ENCODE results near the gene KIF5B. TPM values are rescaled to one million over a fixed set of nuclear protein-coding genes. Genes with fewer than 3 reads are reported as not detected.
"Not testable (repeated sequence)": the region's sequence is repeated elsewhere in the genome, so short reads cannot be mapped to it uniquely, and the experiment has no call there.

Gene KIF5B
- total and polyA plus RNA-seq, 3 donors from 2014 or later: 49.5 to 122 (median 108) TPM

DNA sequence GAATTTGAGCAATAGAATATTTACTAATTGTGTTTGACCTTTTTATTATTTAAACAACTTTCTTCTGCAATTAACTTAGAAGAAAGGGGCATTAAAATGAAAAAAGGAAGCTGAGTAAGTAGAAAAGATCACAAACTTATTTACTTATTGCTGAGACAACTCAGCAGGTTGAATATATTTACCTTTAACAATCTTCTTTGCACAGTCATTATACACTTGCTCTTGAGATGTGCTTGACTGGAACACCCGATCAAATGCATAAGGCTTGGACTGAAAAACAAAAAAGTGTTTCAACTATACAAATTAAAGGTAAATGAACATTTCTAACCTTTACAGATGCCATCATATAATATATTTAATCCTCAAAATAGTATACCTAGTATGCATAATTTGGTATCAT lies 7.9 kb downstream of the KIF5B start:
- H3K36me3 ChIP-seq (ENCODE audit: low read depth, missing control alignments): no peaks in the 10 kb centered on the region
- peaks cover 12% of the 10 kb centered on the region for H3K4me1 ChIP-seq
- WGBS, 2 donors: 86 to 94% methylated on average over 1 of the region's 1 CpG
- no peaks in the 10 kb centered on the region for H3K9me3 ChIP-seq
- DNase-seq: no peak
- H3K27me3 ChIP-seq: no peaks in the 10 kb centered on the region
- no peak overlapping the region for H3K4me3 ChIP-seq
- H3K27ac ChIP-seq: no peak overlapping the region
- no peak for TF ChIP-seq POLR2A (IDR thresholded peaks at IDR 0.05)
- TF ChIP-seq, protein P1, sequence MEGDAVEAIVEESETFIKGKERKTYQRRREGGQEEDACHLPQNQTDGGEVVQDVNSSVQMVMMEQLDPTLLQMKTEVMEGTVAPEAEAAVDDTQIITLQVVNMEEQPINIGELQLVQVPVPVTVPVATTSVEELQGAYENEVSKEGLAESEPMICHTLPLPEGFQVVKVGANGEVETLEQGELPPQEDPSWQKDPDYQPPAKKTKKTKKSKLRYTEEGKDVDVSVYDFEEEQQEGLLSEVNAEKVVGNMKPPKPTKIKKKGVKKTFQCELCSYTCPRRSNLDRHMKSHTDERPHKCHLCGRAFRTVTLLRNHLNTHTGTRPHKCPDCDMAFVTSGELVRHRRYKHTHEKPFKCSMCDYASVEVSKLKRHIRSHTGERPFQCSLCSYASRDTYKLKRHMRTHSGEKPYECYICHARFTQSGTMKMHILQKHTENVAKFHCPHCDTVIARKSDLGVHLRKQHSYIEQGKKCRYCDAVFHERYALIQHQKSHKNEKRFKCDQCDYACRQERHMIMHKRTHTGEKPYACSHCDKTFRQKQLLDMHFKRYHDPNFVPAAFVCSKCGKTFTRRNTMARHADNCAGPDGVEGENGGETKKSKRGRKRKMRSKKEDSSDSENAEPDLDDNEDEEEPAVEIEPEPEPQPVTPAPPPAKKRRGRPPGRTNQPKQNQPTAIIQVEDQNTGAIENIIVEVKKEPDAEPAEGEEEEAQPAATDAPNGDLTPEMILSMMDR (IDR thresholded peaks at IDR 0.05): no peak
- intact Hi-C loops (cut with DNase I; ENCODE audit: low total_unique reads): no loop called here

DNA sequence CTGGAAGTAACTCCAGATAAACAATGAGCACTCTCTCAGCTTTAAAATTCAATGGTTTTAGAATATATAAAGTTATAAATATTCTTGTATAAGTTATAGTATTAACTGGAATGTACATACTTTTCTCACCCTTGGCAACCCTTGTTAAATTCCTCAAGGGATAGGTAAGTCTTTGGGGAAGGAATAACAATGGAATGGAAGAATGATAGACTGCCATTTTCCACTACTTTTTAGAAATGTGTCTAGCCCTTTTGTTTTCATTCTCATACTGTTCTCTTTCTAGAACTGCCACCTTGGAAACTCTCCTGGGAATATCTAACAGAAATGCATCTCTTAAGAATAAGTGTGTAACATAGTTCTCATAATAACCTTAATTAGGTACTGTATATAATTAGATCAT lies 8.3 kb downstream of the KIF5B start:
- TF ChIP-seq, protein P1 (IDR thresholded peaks at IDR 0.05): no peak
- no peak for TF ChIP-seq POLR2A (IDR thresholded peaks at IDR 0.05)
- H3K4me1 ChIP-seq: peaks cover 16% of the 10 kb centered on the region
- H3K36me3 ChIP-seq (ENCODE audit: low read depth, missing control alignments): no peaks in the 10 kb centered on the region

DNA sequence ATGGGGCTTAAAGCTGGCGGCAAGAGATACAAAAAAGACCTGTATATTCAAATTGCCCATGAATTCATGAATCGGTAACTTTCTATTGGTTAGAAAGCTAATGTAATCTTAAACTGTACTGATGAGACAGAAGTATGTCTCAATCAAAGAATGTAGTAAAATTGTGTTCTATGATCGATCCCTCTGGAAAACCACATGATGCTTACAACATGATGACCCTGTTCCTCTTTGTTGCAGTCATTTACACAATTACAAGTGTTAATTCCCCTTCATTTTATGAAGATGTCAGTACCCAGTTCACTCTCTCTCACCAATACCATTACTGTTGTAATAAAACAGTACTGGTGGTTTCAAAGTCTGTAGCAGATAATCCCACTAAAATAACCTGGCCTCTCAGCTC lies 10.1 kb downstream of the KIF5B start:
- no peak overlapping the region for H3K27ac ChIP-seq
- 95 to 96% methylated on average over 3 of the region's 3 CpGs for WGBS, 2 donors

More for the DNA sequence above, 8.3 kb downstream of the KIF5B start:
- Histone ChIP-seq H3K27me3 (no peaks in the 10 kb centered on the region), H3K27ac (no peak overlapping the region), H3K4me3 (no peak overlapping the region), H3K9me3 (no peaks in the 10 kb centered on the region)
- DNase-seq: no peak
- intact Hi-C loops (cut with DNase I; ENCODE audit: low total_unique reads): no loop called here

DNA sequence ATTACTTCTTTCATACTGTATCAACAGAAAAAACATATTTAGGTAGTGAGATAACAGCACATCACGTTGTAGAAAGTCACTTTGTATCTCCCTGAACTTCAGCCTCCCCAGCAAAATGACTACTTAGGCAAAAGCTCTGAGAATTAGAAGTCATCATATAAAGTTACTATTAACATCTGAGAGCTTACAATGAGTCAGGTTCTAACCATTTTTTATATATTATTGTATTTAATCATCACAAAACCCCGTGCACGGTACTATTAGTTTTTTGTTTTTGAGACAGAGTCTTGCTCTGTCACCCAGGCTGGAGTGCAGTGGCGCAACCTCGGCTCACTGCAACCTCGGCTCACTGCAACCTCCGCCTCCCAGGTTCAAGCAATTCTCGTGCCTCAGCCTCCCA lies 13.5 kb downstream of the KIF5B start:
- H3K27ac ChIP-seq: peak overlapping the region; percentile 39 to 44
- H3K27me3 ChIP-seq; H3K4me3 ChIP-seq; H3K9me3 ChIP-seq; H3K36me3 ChIP-seq (ENCODE audit: low read depth, missing control alignments); intact Hi-C loops (cut with DNase I; ENCODE audit: low total_unique reads); DNase-seq: not testable (repeated sequence)
- WGBS, 2 donors: 68 to 77% methylated on average over 8 of the region's 8 CpGs
- H3K4me1 ChIP-seq: peaks cover 28% of the 10 kb centered on the region

More for the DNA sequence above, 10.1 kb downstream of the KIF5B start:
- no peak overlapping the region for H3K4me3 ChIP-seq
- DNase-seq: no peak
- H3K36me3 ChIP-seq (ENCODE audit: low read depth, missing control alignments): no peaks in the 10 kb centered on the region
- H3K9me3 ChIP-seq: no peaks in the 10 kb centered on the region
- H3K4me1 ChIP-seq: peaks cover 24% of the 10 kb centered on the region
- no peaks in the 10 kb centered on the region for H3K27me3 ChIP-seq
- intact Hi-C loops (cut with DNase I; ENCODE audit: low total_unique reads): no loop called here
- TF ChIP-seq, protein P1 (IDR thresholded peaks at IDR 0.05): no peak

DNA sequence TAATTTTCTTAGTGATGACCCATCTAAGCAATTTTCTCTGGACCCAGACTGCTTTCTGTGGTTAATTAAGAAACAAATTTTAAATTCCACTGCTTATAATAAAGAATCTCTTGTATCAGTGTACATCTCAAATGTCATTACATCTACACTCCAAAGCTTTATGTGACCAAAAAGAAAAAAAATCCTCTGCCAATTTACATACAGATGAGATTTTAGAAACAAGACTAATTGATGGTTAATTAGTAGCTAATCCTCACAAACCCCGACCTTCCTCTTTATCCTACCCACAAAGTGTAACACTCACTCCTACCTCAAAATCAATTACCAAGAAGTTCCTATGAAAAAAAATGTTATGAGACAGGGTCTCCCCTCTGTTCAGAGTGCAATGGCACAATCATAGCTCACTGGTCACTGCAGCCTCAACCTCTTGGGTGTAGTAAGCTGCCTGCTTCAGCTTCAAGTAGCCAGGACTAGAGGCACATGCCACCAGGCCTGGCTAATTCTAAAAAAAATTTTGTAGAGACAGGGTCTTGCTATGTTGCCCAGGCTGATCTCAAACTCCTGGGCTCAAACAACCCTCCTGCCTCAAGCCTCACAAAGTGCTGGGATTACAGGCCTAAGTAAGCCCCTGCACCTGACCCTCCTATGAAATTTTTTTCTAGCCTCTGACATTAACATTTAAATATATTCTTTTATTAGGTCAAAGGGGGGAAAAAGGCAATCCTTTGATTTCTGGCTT lies 14.8 kb downstream of the KIF5B start:
- Histone ChIP-seq H3K27ac (peak overlapping the region in 1 of 2 donors; percentile 39), H3K4me1 (peaks cover 24% of the 10 kb centered on the region), H3K9me3 (no peaks in the 10 kb centered on the region), H3K36me3 (ENCODE audit: low read depth, missing control alignments) (no peaks in the 10 kb centered on the region), H3K4me3 (no peak overlapping the region), H3K27me3 (no peaks in the 10 kb centered on the region)
- 55 to 57% methylated on average over 1 of the region's 1 CpG for WGBS, 2 donors
- no peak for DNase-seq
- no peak for TF ChIP-seq POLR2A (IDR thresholded peaks at IDR 0.05)
- TF ChIP-seq, protein P1 (IDR thresholded peaks at IDR 0.05): no peak
- intact Hi-C loops (cut with DNase I; ENCODE audit: low total_unique reads): no loop called here

All from testis (tissue), 3 donors.